Measurements from ENCODE around the gene FAM135A. TPM values are rescaled to one million over a fixed set of nuclear protein-coding genes. Genes with fewer than 3 reads are reported as not detected.

The FAM135A gene
- total and polyA plus RNA-seq, 2 of the 4 experiments (the other 2 are of a cell fraction) = 2.2 to 7.9 TPM

DNA sequence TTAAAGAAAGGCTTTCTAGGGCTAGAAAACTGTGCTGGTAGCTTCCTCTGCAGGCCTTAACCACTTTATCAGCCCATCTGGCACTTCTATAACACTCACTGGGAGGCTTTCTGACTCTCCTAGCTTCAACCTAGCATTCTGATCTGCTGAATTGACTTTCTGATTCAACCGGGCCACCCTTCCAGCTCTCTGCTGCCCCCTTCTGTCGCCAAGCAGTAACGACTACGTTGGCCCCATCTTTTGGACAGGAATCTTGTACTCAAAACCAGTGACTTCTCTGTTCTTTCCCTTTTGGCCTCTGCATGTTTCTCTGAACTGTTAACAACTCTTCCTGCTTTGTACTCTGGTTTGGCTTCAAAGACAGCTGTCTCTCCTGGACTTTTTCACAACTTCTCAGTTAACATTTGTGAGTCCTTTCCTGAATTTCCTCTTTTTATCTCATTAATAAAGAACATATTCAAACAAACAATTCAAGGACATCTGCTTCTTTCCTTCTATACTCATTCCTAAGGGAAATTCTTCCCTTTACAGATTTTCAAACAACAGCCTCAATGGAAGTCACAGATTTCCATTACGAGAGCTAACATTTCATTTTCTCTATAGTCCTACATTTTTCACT lies 43.9 kb upstream of the FAM135A start:
- CTCF ChIA-PET = interaction anchor here (0.7 to 4.5 kb wide), 14 partner anchors 12 to 683 kb away, joined by 3 to 34 read pairs (median 4); no protein-coding TSS in a partner anchor

More for the DNA sequence above, 43.9 kb upstream of the FAM135A start:
- in situ Hi-C loops (cut with MboI; ENCODE audit: low sequenced_read_pairs) = loop anchor here (5.0 to 25.0 kb wide), 2 partner anchors 147 to 643 kb away; no protein-coding TSS in a partner anchor
- Histone ChIP-seq H3K79me1 (ENCODE audit: low read depth in 1 of 2, low read length in 2 of 2) (no peaks in the 10 kb centered on the region), H4K20me1 (ENCODE audit: insufficient read depth, low read length) (no peaks in the 10 kb centered on the region), H3K4me3 (ENCODE audit: insufficient read depth, low read depth, low read length) (no peak overlapping the region), H2BK15ac (ENCODE audit: low read depth, low read length) (no peak overlapping the region), H3K36me3 (ENCODE audit: control insufficient read depth, insufficient read depth, low read length) (no peaks in the 10 kb centered on the region), H3K9ac (ENCODE audit: low read depth, low read length) (no peak overlapping the region), H2AFZ (replicated peaks; ENCODE audit: low read length, poor library complexity) (no peak overlapping the region), H3K4ac (ENCODE audit: low read depth, low read length) (no peak overlapping the region), H4K5ac (ENCODE audit: low read depth, low read length) (no peak overlapping the region), H2BK20ac (ENCODE audit: low read depth, low read length) (no peak overlapping the region), H3K14ac (replicated peaks; ENCODE audit: low read depth, low read length) (no peak overlapping the region), H3K18ac (ENCODE audit: low read depth, low read length) (no peak overlapping the region), H3K9me3 (ENCODE audit: control insufficient read depth, insufficient read depth, low read length) (no peaks in the 10 kb centered on the region), H3K27ac (ENCODE audit: insufficient read depth, low read length) (no peak overlapping the region), H3K23ac (ENCODE audit: low read depth, low read length) (no peak overlapping the region), H3K56ac (ENCODE audit: extremely low read depth, insufficient read depth, low read length) (no peak overlapping the region), H2AK9ac (replicated peaks; ENCODE audit: low read depth, low read length, poor library complexity) (no peak overlapping the region), H3K9me1 (ENCODE audit: insufficient read depth, low read length) (no peaks in the 10 kb centered on the region), H2BK5ac (ENCODE audit: low read depth, low read length, poor library complexity, severe bottlenecking) (no peak overlapping the region), H3K4me1 (ENCODE audit: control insufficient read depth, insufficient read depth, low read length) (no peaks in the 10 kb centered on the region), H3K4me2 (ENCODE audit: low read depth, low read length) (no peak overlapping the region), H4K8ac (ENCODE audit: low read depth in 2 of 2, low read length in 2 of 2) (no peak overlapping the region), H2BK120ac (ENCODE audit: low read depth, low read length) (no peak overlapping the region), H4K91ac (ENCODE audit: insufficient read depth, low read depth, low read length) (no peak overlapping the region), H3K27me3 (ENCODE audit: control insufficient read depth, insufficient read depth, low read length) (peaks cover 25% of the 10 kb centered on the region), H2AK5ac (ENCODE audit: low read depth, low read length) (no peak overlapping the region)
- BruUV-seq (replicated peaks) = no TSS peak
- TF ChIP-seq BHLHE40 (IDR thresholded peaks at IDR 0.05; ENCODE audit: low read depth, low read length) (no peak), FOS (IDR thresholded peaks at IDR 0.05; ENCODE audit: low read depth, low read length) (no peak), SMC3 (IDR thresholded peaks at IDR 0.05; ENCODE audit: low read depth, low read length) (peak; percentile 58), RAD21 (IDR thresholded peaks at IDR 0.05; ENCODE audit: low read length) (peak; percentile 62), POLR2A (IDR thresholded peaks at IDR 0.05; ENCODE audit: low read depth, low read length) (no peak)
- TF ChIP-seq, protein P1, sequence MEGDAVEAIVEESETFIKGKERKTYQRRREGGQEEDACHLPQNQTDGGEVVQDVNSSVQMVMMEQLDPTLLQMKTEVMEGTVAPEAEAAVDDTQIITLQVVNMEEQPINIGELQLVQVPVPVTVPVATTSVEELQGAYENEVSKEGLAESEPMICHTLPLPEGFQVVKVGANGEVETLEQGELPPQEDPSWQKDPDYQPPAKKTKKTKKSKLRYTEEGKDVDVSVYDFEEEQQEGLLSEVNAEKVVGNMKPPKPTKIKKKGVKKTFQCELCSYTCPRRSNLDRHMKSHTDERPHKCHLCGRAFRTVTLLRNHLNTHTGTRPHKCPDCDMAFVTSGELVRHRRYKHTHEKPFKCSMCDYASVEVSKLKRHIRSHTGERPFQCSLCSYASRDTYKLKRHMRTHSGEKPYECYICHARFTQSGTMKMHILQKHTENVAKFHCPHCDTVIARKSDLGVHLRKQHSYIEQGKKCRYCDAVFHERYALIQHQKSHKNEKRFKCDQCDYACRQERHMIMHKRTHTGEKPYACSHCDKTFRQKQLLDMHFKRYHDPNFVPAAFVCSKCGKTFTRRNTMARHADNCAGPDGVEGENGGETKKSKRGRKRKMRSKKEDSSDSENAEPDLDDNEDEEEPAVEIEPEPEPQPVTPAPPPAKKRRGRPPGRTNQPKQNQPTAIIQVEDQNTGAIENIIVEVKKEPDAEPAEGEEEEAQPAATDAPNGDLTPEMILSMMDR (conservative IDR thresholded peaks at IDR 0.05; ENCODE audit: low read depth, low read length) = peak; percentile 91
- POLR2A ChIA-PET (ENCODE audit: unreplicated experiment) = interaction anchor here (0.5 kb wide), 1 partner anchor 494 kb away, joined by 3 read pairs; no protein-coding TSS in a partner anchor
- ATAC-seq (ENCODE audit: low read depth) (peak; percentile 98), DNase-seq (peak; percentile 68)
- dilution Hi-C loops (cut with HindIII; ENCODE audit: low sequenced_read_pairs, unreplicated experiment) = no loop called here
- WGBS, 2 experiments (ENCODE audit: extremely low coverage in 2 of 2, insufficient read length in 1 of 2) = 0% methylated on average over 4 of the region's 5 CpGs; no CpG with 5 or more reads in 1 of the 2 experiments
- intact Hi-C loops (cut with micrococcal nuclease) = loop anchor here (1.0 kb wide), 2 partner anchors 59 to 148 kb away; no protein-coding TSS in a partner anchor

All from IMR-90 (cell line).